ENCODE data around the gene LRP1-AS.

LRP1-AS gene

GRCh38 chr12:57112492-57113294 lies 34.7 kb downstream of the LRP1-AS start:
- H3K4me3 ChIP-seq (ENCODE audit: low read length) = peak overlapping the region; percentile 64
- no peak for DNase-seq (ENCODE audit: low read depth)

DNA sequence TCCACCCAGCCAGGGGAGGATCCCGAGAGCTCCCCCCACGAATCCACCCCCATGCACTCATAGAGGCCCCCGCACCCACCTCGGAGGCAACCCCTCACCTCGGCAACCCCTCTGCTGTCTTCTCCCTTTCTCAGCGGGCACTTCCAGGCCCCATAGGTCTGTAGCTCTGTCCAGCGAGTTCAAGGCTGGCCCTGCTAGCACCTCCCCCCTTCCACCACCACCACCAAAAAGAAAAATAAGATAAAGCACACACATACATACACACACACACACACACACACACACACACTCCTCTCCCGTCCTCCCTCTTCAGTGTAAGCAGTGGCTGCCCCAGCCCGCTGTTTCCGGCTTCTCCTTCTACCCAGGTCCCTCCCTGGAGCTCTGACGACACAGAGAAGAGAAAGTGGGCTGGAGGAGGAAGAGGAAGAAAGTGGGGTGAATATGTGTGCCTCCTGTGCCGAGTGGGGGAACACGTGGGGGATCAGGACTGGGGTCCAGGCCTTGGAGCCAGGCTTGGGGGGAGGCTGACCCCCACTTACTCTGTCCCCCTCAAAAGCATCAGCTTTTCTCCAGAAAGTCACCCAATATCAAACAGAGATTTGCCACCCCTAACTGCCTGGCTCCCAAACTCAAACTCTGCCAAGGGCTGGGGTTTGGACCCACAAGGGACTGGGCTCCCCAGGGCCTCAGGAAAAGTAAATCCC lies 36.2 kb downstream of the LRP1-AS start, which contains the start of gene STAT6:
Gene STAT6 (minus strand): TSS at position 332 of the 704 bp plus-strand sequence. CDS start 3,084 bp downstream, outside the sequence.
- peak within 1 kb of the TSS; percentile 64 for H3K4me3 ChIP-seq (ENCODE audit: low read length)
- no peak for DNase-seq (ENCODE audit: low read depth)
- TF ChIP-seq, protein P1, sequence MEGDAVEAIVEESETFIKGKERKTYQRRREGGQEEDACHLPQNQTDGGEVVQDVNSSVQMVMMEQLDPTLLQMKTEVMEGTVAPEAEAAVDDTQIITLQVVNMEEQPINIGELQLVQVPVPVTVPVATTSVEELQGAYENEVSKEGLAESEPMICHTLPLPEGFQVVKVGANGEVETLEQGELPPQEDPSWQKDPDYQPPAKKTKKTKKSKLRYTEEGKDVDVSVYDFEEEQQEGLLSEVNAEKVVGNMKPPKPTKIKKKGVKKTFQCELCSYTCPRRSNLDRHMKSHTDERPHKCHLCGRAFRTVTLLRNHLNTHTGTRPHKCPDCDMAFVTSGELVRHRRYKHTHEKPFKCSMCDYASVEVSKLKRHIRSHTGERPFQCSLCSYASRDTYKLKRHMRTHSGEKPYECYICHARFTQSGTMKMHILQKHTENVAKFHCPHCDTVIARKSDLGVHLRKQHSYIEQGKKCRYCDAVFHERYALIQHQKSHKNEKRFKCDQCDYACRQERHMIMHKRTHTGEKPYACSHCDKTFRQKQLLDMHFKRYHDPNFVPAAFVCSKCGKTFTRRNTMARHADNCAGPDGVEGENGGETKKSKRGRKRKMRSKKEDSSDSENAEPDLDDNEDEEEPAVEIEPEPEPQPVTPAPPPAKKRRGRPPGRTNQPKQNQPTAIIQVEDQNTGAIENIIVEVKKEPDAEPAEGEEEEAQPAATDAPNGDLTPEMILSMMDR (conservative IDR thresholded peaks at IDR 0.05; ENCODE audit: low read depth, low read length) = no peak

More at GRCh38 chr12:57112492-57113294, 34.7 kb downstream of the LRP1-AS start:
- TF ChIP-seq, protein P1 (conservative IDR thresholded peaks at IDR 0.05; ENCODE audit: low read depth, low read length) = peak; percentile 77

- TF ChIP-seq, protein P1 (conservative IDR thresholded peaks at IDR 0.05; ENCODE audit: low read depth, low read length) = no peak
- DNase-seq (ENCODE audit: low read depth) = no peak
- peak overlapping the region; percentile 64 for H3K4me3 ChIP-seq (ENCODE audit: low read length)
Observed at GRCh38 chr12:57110104-57111030, 37.1 kb downstream of the LRP1-AS start.

DNA sequence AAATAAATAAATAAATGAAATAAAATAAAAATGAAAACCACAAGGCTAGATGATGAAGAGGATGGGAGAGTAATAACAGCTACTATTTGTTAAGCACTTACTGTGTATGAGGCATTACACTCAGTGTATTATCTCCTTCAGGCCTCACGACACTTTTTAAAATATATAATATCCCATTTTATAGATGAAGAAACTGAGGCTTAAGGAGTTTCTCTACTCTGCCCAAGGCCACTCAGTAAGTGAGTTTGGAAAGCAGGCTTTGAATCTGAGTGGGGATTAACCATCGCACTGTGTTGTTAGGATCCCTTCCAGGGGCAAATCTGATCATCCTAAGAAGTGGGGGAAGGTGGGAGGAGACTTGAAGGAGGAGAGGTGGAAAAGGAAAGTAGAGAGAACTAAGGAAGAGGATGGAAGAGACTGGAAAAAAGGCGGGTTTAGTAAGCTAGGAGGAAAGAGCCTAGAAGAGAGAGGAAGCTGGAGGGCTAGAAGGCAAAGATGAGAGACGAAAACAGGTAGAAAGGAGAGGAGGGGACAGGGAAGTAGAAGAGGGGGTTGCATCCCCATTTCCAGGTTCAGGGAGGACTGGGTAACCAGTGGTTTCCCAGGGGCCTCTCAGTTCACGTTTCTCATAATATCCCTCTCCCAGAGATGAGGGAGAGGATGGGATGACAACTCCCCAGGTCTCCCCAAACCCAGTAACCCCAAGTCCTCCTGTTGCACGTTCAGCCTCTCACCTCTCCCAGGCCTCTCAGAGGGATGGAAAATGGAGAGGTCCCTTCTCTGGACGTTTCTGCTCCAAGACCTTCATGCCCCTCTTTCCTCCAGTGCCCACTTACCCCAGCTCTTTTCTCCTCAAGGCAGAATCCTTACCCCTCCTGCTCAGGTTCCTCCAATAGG lies 38.0 kb downstream of the LRP1-AS start:
- no peak for DNase-seq (ENCODE audit: low read depth)
- H3K4me3 ChIP-seq (ENCODE audit: low read length) = peak overlapping the region; percentile 64
- TF ChIP-seq, protein P1 (conservative IDR thresholded peaks at IDR 0.05; ENCODE audit: low read depth, low read length) = no peak

DNA sequence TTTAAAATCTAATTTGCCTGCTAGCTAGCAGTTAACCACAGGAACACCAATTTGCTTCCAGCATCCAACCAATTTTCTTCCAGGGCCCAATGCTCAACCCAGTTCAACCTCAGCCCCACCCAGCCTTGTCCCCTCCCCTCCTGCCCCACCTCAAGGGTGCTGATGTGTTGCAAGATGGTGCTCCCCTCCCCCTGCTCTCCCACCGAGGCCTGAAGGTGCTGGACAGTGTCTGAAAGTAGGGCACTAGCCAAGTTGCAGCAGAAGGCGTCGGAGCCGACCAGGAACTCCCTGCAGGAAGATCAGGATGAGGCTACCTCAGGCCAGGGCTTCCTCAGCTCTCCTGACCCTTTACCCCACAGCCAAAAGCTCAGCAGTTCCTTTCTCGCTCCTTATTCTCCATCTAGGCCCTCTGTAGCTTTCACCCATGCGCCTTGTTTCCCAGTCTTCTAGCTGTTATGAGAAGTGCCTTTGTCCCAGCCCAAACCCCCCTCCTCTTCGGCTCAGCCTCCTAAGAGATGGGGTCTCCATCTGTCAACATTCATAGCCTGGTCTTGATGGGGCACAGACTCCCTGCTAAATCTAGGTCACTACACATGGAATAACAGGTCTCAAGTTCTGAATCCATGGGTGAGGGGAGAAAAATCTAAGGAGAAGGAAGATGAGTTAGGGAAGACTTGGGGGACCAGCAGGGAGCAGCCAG lies 39.8 kb downstream of the LRP1-AS start:
- H3K4me3 ChIP-seq (ENCODE audit: low read length) = no peak overlapping the region
- DNase-seq (ENCODE audit: low read depth) = no peak
- TF ChIP-seq, protein P1 (conservative IDR thresholded peaks at IDR 0.05; ENCODE audit: low read depth, low read length) = no peak

All from retinal pigment epithelial cell (primary cell).